GM19238 (cell line): ENCODE measurements around the gene PRODH.
"Not testable (repeated sequence)": the region's sequence is repeated elsewhere in the genome, so short reads cannot be mapped to it uniquely, and the experiment has no call there.

Experiments used
- DNase-seq: peaks from one replicate; pipeline ENCODE4 v3.0.0; 2011; ENCODE audit warnings: low spot score; ENCODE audit not compliant: insufficient read length

Gene PRODH

DNA sequence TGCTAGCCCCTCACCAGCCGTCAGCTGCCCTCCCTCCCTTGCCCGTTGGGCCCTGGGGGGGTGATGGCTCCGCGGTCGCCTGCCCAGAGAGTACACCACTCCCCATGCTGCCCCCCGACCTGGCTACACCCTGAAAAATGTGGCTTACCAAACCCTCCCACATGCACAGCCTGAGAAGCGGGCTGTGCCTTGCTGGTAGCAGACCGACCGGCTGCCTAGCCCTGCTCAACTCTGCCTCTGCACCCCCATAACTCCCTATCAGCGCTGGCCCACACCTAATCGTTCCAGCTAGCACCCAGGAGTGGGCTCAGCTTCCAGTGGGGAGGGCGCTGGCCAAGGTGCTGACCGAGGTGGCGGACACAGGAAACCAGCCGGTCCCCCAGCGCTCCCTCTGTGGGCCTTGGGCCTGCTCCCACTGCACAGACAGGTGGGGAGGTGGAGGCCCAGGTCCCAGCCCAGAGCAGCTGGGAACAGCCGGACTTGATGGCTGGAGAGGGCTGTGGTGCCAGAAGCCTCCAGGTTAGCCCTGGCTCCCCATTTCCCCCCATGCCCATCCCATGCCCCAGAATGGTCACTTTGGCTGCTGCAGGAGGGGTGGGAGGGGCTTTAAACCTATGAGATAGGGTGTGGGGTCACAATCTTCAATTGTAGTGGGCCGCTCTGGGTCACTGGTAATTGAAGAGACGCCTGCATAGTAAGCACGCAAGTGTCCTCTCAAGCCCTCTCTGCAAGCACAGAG is 32.1 kb upstream of the PRODH start:
- no peak for DNase-seq

DNA sequence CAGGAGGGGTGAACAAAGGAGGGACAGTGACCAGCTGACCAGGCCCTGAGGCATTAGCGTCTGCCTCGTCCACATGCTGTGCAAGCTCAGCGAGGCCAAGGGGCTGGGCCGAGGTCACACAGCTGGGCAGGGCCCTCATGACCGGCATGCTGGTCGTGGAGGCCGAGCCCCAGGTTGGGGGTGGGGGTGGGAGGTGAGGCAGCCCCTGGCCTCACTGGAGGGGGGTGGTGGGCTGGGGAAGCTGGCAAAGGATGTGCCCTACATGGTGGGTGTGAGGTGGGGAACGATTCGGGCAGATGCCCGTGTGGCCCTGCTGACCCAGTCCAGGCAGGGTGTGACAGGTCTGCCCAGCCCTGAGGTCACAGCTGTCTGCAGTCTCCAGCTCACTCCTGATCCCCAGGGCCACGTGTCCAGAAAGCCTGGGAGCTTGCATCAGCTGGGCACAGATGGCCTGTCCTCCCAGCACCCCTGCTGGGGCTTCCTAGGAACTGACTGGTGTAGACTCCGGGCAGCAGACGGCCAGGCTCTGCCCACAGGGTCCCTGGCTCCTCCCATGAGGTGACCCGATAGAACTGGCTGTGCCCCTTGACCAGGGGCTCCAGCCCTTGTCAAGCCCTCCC is 31.4 kb upstream of the PRODH start:
- not testable (repeated sequence) for DNase-seq

DNA sequence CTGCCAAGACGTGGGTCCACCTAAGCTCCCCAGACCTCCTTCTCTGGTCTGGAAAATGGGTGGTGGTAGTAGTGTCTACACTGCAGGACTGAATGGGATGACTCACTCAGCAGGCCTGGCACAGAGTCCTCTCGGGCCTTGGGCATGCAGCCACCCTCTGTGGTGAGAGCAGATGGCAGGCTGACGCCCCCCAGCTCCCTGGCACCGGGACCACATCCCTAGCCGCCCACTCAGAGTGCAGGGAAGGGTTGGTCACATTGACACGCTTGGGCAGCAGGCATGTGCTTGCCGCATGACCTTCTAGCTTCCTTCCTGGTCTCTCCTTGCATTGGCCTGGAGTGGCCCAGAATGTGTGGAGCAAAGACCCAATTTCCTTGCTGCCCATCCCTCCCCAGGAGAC is 30.7 kb upstream of the PRODH start:
- DNase-seq = no peak

DNA sequence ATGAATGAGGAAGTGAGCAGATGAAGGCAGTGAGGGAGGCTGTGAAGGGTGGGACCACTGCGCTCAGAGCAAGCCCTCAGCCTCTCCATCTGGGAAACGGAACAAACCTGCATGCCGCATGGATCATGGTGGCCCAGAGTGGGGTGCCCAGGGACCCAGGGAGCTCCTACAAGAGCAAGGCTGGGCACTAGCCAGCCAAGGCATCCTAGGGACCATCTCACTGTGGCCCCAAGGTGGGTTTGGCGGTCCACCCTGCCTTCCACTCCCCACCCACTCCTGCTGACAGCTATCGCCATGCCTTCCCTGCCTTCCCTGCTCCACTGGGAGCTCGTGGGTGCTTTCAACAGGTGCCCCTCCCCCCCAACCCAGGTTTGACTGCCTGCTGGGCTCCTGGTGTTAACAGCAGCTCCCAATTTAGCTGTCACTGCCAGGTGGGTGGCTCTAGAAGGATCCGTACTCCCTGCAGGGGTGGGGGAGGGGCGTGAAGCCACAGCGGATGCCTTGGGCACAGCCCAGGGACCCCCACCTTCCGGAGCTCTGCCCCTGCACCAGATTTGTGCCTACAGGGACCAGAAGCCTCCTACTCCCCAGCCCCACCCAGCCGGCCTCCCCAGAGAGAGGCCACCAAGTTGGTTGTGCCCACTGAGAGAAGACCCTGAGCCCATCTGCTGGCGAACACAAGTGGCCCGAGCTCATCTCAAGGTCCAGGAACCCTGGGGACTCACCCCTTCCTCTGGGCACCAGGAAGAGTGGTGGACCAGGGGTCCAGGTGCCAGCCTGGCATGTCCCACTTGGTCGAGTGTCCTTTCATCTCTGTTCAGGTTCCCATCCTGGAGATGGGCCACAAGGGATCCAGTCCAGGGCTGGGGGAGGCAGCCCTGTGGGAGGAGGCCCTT is 29.7 kb upstream of the PRODH start:
- DNase-seq = no peak

DNA sequence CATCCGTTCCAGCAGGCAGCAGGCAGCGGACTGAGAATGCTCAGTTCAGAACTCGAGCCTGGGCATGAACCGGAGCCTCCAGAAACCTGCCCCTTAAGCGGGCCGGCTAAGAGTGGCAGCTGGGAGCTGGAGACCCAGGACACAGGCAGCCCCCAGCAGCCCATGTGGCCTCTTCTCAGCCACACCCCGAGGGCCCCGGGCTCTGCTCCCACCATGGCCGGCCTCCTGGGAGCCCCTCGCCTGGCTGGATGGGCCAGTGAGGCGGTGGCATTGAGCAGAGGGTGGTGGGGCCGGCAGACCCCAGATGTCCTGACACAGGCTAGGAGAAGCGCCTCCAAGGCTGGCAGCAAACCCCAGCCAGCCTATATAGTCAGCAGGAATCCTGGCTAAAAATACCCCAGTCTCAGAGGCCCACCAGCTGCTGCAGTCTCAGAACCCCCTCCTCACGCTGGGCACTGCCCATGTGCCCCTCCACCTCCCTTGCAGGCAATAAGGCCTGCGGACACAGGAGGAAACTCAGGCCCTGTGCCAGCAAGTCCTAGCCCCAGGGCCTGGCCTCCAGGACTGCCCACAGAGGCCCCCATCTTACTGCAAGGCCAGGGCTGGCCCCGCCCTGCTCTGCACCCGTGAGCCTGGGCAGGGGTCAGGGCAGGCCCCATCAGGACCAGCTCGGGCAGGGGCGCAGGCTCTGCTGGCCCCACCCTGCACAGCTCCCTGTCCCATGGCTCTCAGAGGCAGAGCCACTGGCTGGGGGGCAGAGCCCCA is 28.6 kb upstream of the PRODH start:
- not testable (repeated sequence) for DNase-seq

DNA sequence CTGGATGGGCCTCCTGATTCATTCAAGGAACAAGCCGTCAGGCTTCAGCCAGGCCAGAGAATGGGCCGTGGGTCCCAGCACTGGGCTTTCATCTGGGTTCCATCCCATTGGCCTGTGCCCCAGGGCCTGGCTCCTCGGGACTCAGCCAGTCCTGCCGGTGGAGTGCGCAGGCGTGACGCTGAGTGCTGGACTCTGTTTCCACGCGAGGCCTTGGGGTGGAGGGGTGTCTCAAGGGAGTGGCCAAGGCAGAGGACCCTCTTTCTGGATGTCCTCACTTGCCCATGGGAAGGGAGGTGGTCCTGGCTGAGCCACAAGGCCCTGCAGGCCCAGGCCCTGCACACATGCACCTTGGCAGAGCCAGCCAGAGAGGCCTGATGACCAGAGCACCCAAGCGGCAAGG is 28.0 kb upstream of the PRODH start:
- DNase-seq = not testable (repeated sequence)

DNA sequence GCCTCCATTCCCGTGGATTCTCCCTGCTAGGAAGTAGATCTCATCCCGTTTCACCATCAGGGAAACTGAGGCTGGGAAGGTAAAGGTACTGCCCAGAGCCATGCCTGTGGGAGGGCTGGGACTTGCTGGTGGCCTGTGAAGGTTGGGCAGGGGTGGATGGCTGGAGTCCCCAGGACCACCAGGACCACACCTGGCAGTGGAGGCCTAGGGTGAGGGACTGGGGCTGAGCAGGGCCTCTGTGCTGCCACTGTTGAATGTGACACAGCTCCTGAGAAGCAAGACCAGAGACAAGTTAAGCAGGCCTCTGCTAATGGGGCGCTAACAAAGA is 26.2 kb upstream of the PRODH start:
- no peak for DNase-seq

DNA sequence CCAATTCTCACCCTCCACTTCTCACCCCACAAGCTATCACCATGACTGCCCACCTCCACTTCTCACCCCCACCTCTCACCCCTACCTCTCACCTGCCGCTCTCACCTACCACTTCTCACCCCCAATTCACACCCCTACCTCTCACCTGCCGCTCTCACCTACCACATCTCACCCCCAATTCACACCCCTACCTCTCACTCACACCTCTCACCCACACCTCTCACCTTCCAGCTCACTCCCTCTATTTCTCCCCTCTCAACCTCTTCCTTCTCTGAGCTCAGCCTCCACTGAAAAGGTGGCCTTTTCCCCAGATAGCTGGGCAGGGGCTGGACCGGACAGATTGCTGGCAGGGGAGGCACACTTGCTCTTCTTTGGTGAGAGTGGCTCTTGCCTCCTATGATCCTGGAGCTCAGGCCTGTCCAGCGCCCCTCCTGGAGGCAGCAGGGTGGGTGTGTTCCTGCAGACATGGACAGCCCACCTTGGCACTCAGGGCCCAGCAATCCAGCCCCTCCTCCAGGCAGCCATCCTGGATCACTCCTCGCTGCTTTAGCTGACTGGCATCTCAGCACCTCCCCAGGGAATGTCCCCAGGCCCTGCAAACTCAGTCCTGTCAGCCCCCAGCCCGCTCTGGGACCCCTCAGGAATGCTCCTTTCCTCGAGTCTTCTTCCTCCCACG is 25.7 kb upstream of the PRODH start:
- DNase-seq = not testable (repeated sequence)

DNA sequence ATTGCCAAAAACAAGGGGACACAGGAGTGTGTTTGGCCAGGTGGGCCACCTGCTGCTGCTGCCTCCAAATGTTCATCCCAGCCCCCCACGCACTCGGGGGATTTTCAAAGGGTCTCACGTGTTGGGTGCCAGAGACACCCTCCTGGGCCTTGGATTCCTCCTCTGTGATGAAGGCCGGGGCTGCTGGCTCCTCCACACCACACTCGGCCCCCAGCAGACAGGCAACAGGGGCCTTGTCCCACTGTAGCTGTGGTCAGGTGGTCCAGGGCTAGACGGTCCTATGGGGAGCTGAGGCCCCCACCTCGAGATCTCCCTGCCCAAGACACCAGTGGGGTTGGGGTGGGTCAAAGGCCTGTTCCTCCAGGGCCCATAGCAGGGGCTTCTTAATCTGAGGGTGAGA is 25.1 kb upstream of the PRODH start:
- DNase-seq = not testable (repeated sequence)

DNA sequence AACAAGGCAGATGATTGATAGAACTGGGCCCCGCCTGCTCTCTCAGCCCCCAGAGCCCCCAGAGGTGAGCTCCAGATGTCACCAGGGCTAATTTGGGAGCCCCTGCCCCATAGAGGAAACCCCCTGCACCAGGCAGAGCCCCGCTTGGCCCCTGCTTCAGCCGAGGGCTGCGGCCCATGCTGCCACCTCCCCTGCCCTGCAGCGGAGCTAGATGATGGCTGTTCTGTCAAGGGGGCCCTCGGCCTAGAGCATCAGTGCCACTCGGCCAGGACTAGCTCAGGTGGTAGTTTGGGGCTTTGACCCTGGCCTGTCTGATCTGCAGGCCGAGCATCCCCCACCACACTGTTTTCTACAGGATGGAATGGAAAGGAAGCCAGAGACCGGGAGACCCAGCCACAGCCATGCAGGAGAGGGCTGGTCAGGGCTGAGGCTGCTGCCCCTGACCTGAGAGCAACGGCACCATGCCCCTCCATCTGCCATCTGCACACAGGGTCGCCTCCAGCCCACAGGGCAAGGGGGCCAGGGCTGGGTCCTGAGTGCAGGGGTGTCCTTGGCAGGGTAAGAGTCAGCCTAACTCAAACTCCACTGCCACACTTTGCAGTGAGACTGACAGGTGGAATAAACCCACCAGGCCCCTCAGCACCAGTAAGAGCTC is 24.2 kb upstream of the PRODH start:
- not testable (repeated sequence) for DNase-seq

DNA sequence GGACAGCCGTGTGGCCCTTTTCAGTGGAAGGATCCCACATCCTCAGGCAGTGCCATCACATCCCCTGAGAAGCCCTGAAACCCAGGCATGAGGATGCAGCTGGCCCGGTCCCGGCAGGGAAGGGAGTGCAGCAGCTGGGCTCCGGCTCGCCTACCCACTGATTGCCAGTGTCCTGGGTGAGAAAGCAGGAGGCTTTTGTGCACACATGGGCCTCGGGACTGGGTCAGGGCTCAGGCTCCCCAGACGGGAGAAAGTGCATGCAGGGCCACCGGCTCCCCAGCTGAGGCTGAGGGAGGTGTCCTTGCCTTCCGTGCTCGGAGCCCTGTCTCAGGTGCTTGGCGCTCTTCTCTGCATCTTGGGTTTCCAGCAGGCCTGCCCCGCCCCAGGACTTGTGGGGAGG is 23.6 kb upstream of the PRODH start:
- not testable (repeated sequence) for DNase-seq

DNA sequence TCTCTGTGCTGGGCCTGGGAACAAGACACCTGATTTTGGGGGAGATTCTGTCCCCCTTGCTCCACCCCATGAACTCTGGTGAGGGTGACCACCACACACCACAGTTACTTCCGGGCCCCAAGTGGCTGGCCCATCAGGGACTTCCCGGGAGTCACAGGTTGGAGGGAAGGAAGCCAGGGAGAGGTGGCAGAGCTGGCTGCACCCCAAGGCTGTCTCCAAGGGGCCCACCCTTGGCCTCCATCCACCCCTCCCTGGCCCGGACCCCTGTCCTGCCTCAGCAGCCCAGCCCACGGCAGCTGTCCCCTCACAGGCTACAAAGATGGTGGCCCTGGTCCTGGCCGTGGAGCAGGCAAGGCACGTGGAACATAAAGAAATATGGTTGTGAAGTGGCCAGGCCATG is 23.2 kb upstream of the PRODH start:
- not testable (repeated sequence) for DNase-seq

DNA sequence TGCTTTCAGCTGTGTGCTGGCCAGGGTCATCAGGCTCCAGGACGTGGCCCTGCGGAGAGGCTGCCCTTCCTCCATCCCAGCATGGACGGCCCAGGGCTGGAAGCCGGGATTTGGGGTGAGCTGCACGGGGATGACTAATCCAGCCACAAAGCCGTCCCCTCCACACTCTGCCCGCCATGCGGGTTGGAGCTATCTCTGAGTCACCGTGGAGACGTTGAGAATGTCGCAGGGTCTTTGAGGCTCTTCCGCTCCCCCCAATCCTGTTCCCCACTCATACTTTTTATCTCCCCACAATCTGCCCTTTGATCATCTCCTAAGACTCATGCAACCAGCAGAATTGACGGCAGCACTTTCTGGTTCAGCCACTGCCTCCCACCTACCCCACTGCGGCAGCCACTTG is 22.6 kb upstream of the PRODH start:
- DNase-seq = not testable (repeated sequence)

DNA sequence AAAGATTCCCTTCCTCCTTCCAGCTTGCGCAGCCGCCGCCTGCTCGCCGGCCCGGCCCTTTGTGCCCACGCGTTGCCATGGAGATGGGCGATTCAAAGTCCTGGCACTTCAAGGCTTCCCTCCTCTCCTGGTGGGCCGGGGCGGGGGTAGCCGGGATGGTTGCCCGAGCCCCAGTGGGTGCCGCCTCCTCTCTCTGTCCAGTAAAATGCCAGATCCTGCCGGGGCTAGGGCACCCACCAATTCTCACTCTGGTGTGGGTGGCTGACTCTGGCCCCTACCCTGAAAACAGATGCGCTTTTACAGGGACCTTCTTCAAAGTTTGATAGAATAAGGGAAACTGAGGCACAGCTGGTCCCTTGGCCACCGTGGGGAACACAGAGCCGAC is 22.2 kb upstream of the PRODH start:
- DNase-seq = not testable (repeated sequence)

DNA sequence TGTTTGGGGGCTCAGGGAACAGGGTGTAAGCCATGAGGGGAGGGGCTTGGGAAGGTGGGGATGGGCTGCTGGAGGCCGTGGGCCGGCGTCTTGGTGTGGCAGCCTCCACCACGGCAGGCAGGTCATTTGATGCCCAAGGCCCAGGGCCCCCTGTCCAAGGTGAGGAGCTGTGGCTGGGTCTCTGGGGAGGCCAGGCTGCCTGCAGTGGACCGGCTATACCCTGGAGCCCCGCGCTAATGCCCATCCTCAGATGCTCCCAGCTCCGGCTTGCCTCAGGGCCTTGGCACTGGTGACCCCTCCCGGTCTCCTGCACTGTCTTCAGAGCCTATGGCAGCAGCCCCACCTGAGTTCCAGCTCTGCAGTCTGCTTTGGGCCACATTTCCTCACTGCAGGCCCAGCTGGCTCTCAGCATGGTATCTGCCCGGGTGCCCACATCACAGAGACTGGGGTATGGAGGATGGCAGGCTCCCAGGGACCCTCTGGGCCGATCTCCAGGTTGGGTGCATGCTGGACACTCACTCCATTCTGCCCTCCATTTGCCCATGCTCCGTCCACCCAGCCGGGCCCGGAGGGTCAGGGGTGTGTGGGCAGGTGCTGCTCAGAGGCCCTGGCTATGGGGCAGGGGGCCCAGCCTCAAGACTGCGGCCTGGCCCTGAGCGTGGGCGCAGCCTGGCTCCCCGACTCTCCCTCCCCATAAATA is 21.7 kb upstream of the PRODH start:
- DNase-seq = not testable (repeated sequence)

DNA sequence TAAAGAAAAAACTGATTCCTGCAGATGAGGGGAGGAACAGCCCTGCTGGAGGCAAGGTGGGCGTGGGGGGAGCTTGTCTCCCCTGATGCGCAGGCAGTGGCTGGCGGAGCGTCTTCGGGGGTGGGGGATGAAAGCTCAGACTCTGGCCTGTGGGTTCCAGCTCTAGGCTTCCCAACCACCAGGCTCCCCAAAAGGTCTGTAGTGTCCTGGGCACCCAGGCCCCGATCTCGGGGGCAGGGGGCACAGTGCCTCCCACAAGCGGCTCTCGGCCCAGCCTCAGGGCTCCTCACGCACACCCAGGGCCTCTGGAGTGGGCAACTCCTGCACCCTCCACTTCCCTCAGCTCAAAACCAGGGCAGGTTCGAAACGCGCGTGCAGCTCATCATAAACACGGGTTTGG is 20.9 kb upstream of the PRODH start:
- not testable (repeated sequence) for DNase-seq

DNA sequence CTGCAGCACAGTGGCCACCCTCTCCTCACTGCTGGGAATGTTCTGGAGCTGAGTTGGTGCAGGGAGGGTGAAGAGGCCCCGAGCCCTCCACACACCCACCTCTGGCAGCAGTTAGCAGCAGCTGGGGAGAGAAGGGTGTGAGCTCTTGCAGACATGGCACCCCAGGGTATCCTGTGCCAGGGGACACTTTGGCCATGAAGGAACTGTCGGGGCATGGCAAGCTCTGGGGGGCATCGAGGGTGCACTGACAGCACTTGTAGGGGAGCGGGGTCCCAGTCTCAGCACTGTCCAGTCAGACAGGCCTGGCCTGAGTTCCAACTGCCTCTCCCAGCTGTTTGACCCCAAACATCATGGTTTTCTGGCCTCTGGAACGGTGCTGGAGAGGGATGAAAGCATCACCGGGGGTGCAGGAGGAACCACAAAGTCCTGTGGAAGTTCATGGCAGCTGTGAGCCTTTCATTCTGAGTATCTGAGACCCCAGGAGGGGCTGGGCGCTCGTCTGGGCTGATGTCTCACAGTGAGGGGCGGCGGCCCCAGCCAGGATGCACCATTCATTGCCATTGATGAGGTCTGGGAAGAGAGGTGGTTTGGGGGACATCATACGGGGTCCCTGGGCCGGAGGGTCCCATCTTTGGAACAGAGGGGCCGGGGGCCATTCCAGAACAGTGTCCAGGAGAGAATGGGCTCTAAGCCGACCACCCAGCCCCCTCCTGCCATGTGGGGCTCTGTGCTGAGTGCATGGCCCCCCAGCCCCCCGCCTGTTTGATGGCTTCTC is 20.2 kb upstream of the PRODH start:
- not testable (repeated sequence) for DNase-seq

DNA sequence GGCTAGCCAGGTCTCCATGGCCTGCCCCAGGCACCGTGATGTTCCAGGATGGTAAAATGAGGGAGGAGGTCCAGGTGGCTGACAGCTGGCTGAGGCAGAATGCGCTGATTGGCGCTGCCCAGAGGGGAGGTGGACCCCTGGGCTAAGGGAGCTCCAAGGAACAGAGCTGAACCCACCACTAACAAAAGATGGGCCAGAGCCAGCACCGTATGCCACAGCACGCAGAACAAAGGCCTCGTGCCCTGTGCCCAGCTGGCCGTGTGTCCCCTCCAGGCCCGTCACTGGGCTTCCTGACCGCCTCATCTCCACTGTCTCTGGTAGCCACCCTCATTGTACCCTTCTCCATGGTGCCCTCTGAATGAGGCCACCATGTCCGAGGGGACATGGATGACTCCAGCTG is 19.6 kb upstream of the PRODH start:
- no peak for DNase-seq

DNA sequence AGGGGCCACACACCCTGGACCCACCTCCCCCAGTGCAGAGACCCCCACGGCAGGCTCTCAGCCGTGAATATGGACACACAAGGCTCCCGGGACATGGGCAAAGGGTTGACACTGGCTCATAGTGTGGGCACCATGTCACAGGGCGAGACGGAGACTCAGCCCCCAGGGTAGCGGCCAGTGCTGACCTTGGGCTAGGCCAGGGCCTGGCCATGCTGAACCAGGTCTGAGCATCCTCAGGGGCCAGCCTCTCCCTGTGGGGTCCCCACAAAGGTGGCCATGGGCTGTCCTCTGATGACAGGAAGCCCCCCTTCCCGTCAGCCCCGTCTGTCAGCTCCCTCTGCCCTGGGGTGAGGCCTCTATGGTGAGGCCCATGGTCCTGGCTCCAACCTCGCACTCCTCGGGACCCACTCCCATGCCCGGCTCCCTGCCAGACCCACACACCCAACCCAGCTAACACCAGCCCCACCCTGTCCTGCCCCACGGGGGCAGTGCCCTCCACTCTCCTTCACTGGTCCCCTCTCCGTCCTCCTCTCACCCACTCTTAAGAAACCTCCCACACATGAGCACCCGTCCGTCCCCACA is 19.0 kb upstream of the PRODH start:
- DNase-seq = no peak
